Gastrocnemius medialis (tissue), 4 donors: Measurements from ENCODE around the gene ARHGEF19. TPM values are rescaled to one million over a fixed set of nuclear protein-coding genes. Genes with fewer than 3 reads are reported as not detected.

Source experiments
- ATAC-seq, 2 donors: fragments of 150-250 bp; one replicate each; pipeline ENCODE4 v1.9.1; 2016
- DNase-seq, 2 donors: peaks; one replicate each; pipeline ENCODE4 v3.0.0-alpha.2; 2019
- H3K27ac ChIP-seq, 4 donors: fragments of 200-600 bp; sonication (generic); 1 replicate in 1 of 4; 2 replicates in 3 of 4; pipeline ENCODE4 v1.5.1; 2016 to 2018; ENCODE audit warnings: mild to moderate bottlenecking in 2 of 4, moderate library complexity in 1 of 4
- H3K27me3 ChIP-seq, 3 donors: fragments of 200-600 bp; sonication (generic) in 2 of 3; 1 replicate in 1 of 3; 2 replicates in 2 of 3; pipeline versions ENCODE4 v1.5.1 to v1.6.0; 2016 to 2019; ENCODE audit warnings: mild to moderate bottlenecking in 1 of 3, moderate library complexity in 1 of 3
- H3K36me3 ChIP-seq, 2 donors: fragments of 200-600 bp; sonication (generic) in 1 of 2; one replicate each; pipeline ENCODE4 v1.5.1; 2017 to 2018
- H3K4me1 ChIP-seq, 2 donors: fragments of 200-600 bp; sonication (generic) in 1 of 2; one replicate each; pipeline ENCODE4 v1.5.1; 2016 to 2017; ENCODE audit warnings: mild to moderate bottlenecking in 2 of 2
- H3K4me3 ChIP-seq, 4 donors: fragments of 200-600 bp; sonication (generic) in 3 of 4; 1 replicate in 1 of 4; 2 replicates in 3 of 4; pipeline ENCODE4 v1.5.1; 2016 to 2019; ENCODE audit warnings: mild to moderate bottlenecking in 2 of 4
- H3K9me3 ChIP-seq, 3 donors: fragments of 200-600 bp; sonication (generic) in 2 of 3; 1 replicate in 1 of 3; 2 replicates in 2 of 3; pipeline ENCODE4 v1.5.1; 2016 to 2019
- CTCF ChIP-seq, 5 experiments: fragments of 450-650 bp in 3 of 5; fragments of 200-600 bp in 2 of 5; sonication (generic) in 2 of 5; IDR thresholded peaks in 4 of 5; conservative IDR thresholded peaks in 1 of 5; 1 replicate in 4 of 5; 2 replicates in 1 of 5; pipeline ENCODE4 v1.5.1; 2016 to 2019; ENCODE audit warnings: antibody characterized with exemption in 5 of 5, mild to moderate bottlenecking in 3 of 5, moderate library complexity in 3 of 5
- POLR2A ChIP-seq, 2 donors: fragments of 450-650 bp; IDR thresholded peaks; one replicate each; pipeline ENCODE4 v1.6.1; 2017; ENCODE audit warnings: antibody characterized with exemption in 2 of 2, mild to moderate bottlenecking in 2 of 2, moderate library complexity in 2 of 2
- in situ Hi-C, 4 donors: fragments of 200-750 bp; cut with MboI; loops; one replicate each; pipeline versions ENCODE4 v1.15.0 to v1.8.0; 2017; ENCODE audit warnings: low sequenced_read_pairs in 4 of 4
- intact Hi-C: fragments of 100-400 bp; cut with DNase I; formaldehyde crosslinking; loops from one replicate; pipeline ENCODE4 v1.15.1; 2023; ENCODE audit warnings: low total_unique reads
- total RNA-seq, 4 donors: library from RNA; depleted of rRNA; stranded (reverse); fragments of >200 nt; gene quantifications; one replicate each; pipeline versions ENCODE4 v1.1.0 to v1.2.3, GENCODE V29; 2016

The ARHGEF19 gene
- total RNA-seq, 4 donors from 2014 or later, result 0.68 to 3.0 (median 2.3) TPM

GRCh38 chr1:16211824-16212223, 628 bp downstream of the ARHGEF19 start:
- no peak for ATAC-seq
- H3K27ac ChIP-seq, result no peak overlapping the region
- no peaks in the 10 kb centered on the region for H3K9me3 ChIP-seq
- no peaks in the 10 kb centered on the region for H3K36me3 ChIP-seq
- in situ Hi-C loops, result no loop called here
- no peak for DNase-seq
- H3K4me3 ChIP-seq, result no peak overlapping the region
- peaks cover 6 to 9% (median 8%) of the 10 kb centered on the region in 3 donors for H3K27me3 ChIP-seq
- TF ChIP-seq POLR2A (IDR thresholded peaks at IDR 0.05) (no peak), CTCF (IDR thresholded peaks at IDR 0.05 in 4 of 5, conservative IDR thresholded peaks at IDR 0.05 in 1 of 5) (no peak)
- intact Hi-C loops, result no loop called here
- H3K4me1 ChIP-seq, result peaks cover 8 to 10% of the 10 kb centered on the region in 2 donors

- Histone ChIP-seq H3K36me3 (no peaks in the 10 kb centered on the region), H3K27me3 (peaks cover 6 to 9% (median 8%) of the 10 kb centered on the region in 3 donors), H3K9me3 (no peaks in the 10 kb centered on the region), H3K4me1 (peaks cover 4 to 6% of the 10 kb centered on the region in 2 donors), H3K27ac (no peak overlapping the region), H3K4me3 (no peak overlapping the region)
- TF ChIP-seq POLR2A (IDR thresholded peaks at IDR 0.05), result no peak
- TF ChIP-seq CTCF (IDR thresholded peaks at IDR 0.05 in 4 of 5, conservative IDR thresholded peaks at IDR 0.05 in 1 of 5), result no peak
- in situ Hi-C loops (no loop called here), intact Hi-C loops (no loop called here)
- DNase-seq (no peak), ATAC-seq (no peak)
Observed at GRCh38 chr1:16210581-16210980, 1.9 kb downstream of the ARHGEF19 start.

GRCh38 chr1:16209847-16210407, 2.5 kb downstream of the ARHGEF19 start:
- Histone ChIP-seq H3K27ac (no peak overlapping the region), H3K36me3 (no peaks in the 10 kb centered on the region), H3K4me3 (no peak overlapping the region), H3K27me3 (peaks cover 6 to 9% (median 8%) of the 10 kb centered on the region in 3 donors), H3K4me1 (peaks cover 4 to 6% of the 10 kb centered on the region in 2 donors), H3K9me3 (no peaks in the 10 kb centered on the region)
- ATAC-seq (no peak), DNase-seq (no peak)
- TF ChIP-seq POLR2A (IDR thresholded peaks at IDR 0.05) (no peak), CTCF (IDR thresholded peaks at IDR 0.05 in 4 of 5, conservative IDR thresholded peaks at IDR 0.05 in 1 of 5) (no peak)
- intact Hi-C loops, result loop anchor here (5.0 kb wide), 1 partner anchor 152 kb away; no protein-coding TSS in a partner anchor
- in situ Hi-C loops, result no loop called here

- ATAC-seq (no peak), DNase-seq (no peak)
- H3K4me1 ChIP-seq, result peaks cover 4 to 6% of the 10 kb centered on the region in 2 donors
- TF ChIP-seq POLR2A (IDR thresholded peaks at IDR 0.05) (no peak), CTCF (IDR thresholded peaks at IDR 0.05 in 4 of 5, conservative IDR thresholded peaks at IDR 0.05 in 1 of 5) (no peak)
- intact Hi-C loops (loop anchor here (5.0 kb wide), 1 partner anchor 153 kb away; no protein-coding TSS in a partner anchor), in situ Hi-C loops (no loop called here)
- H3K4me3 ChIP-seq, result no peak overlapping the region
- peaks cover 6 to 9% (median 6%) of the 10 kb centered on the region in 3 donors for H3K27me3 ChIP-seq
- H3K27ac ChIP-seq, result no peak overlapping the region
- no peaks in the 10 kb centered on the region for H3K9me3 ChIP-seq
- H3K36me3 ChIP-seq, result no peaks in the 10 kb centered on the region
Observed at GRCh38 chr1:16209132-16209846, 3.2 kb downstream of the ARHGEF19 start.
